ENCODE measurements around the gene SPAG6. TPM values are rescaled to one million over a fixed set of nuclear protein-coding genes. Genes with fewer than 3 reads are reported as not detected.
A peak's percentile ranks its signal among the peaks of the same experiment; 100 is the strongest.

The SPAG6 gene
- total and polyA plus RNA-seq, 2 of the 8 experiments (the other 6 are each of a cell fraction or from before 2014, with no cell fraction given), result 0.14 TPM; not detected in 1

DNA sequence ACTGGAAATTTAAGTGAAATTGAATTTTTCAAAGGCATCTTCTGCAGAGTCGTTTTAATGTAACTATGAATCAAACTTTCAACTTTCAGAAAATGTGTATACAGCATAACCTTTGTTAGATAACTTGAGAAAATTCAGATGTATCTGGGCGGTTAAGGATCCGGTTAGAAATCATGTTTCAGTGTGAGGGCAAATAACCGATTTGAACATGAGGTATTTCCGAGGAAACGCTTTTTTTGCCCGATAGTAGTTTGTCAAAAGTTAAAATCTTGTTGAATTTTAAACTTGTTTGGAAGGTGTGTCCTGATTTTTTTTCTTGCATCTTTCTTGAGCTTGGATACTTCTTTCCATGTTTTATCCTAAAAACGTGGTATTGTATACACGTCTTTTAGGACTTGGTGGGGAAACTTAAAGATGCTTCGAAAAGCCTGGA, 25.7 kb upstream of the SPAG6 start:
- Histone ChIP-seq H3K18ac (ENCODE audit: extremely low read depth, low read length) (no peak overlapping the region; the same call in 1 of the 2 replicates), H2AK5ac (ENCODE audit: low read depth, low read length) (no peak overlapping the region), H3K9me3 (ENCODE audit: insufficient read depth in 2 of 2, low read depth in 1 of 2, low read length in 1 of 2) (no peaks in the 10 kb centered on the region), H2AFZ (ENCODE audit: low read length) (no peak overlapping the region), H2BK5ac (ENCODE audit: low read depth, low read length) (no peak overlapping the region), H4K91ac (replicated peaks; ENCODE audit: insufficient read length, low read length) (no peak overlapping the region), H4K20me1 (replicated peaks in 1 of 2; ENCODE audit: control insufficient read depth in 1 of 2, insufficient read depth in 2 of 2, low read length in 2 of 2) (peaks cover 4 to 9% of the 10 kb centered on the region in 2 experiments), H2BK20ac (ENCODE audit: low read length) (no peak overlapping the region), H3K4me1 (replicated peaks in 1 of 4; ENCODE audit: control insufficient read depth in 3 of 4, insufficient read depth in 4 of 4, low read length in 3 of 4) (peaks cover 3 to 11% (median 4%) of the 10 kb centered on the region in 4 experiments; a peak in 5 of 7 replicates), H2BK12ac (ENCODE audit: low read depth, low read length) (no peak overlapping the region), H3K56ac (replicated peaks; ENCODE audit: insufficient read length, low read depth, low read length) (no peak overlapping the region), H3K79me1 (ENCODE audit: low read depth, low read length) (no peaks in the 10 kb centered on the region), H4K5ac (ENCODE audit: insufficient read length, low read depth, low read length) (no peak overlapping the region), H2BK15ac (ENCODE audit: low read length) (no peak overlapping the region), H3K4ac (replicated peaks; ENCODE audit: insufficient read length, low read depth, low read length) (no peak overlapping the region), H3K27ac (ENCODE audit: low read depth, low read length) (no peak overlapping the region), H3K79me2 (ENCODE audit: control insufficient read depth in 1 of 2, insufficient read depth in 2 of 2, low read length in 2 of 2) (no peaks in the 10 kb centered on the region), H3K27me3 (replicated peaks in 1 of 4; ENCODE audit: control insufficient read depth in 3 of 4, extremely low read depth in 1 of 4, insufficient read depth in 3 of 4, low read length in 3 of 4) (peaks cover 33 to 75% (median 53%) of the 10 kb centered on the region in 4 experiments), H3K36me3 (ENCODE audit: control insufficient read depth in 2 of 4, insufficient read depth in 4 of 4, low read length in 3 of 4) (no peaks in the 10 kb centered on the region), H3K23me2 (ENCODE audit: low read depth, low read length) (peaks cover 9% of the 10 kb centered on the region), H3K4me3 (ENCODE audit: extremely low read depth in 1 of 4, insufficient read depth in 2 of 4, low read depth in 3 of 4, low read length in 4 of 4) (peak overlapping the region in 1 of 4 experiments; percentile 53; a peak in 2 of 8 replicates), H4K8ac (ENCODE audit: extremely low read depth, insufficient read depth, low read length) (no peak overlapping the region), H3K23ac (ENCODE audit: insufficient read length) (no peak overlapping the region), H2BK120ac (replicated peaks; ENCODE audit: low read depth, low read length) (no peak overlapping the region), H3K9ac (replicated peaks in 1 of 4; ENCODE audit: extremely low read depth in 1 of 4, low read depth in 3 of 4, low read length in 3 of 4) (no peak overlapping the region), H3K14ac (ENCODE audit: insufficient read length) (no peak overlapping the region), H3K4me2 (ENCODE audit: insufficient read depth in 1 of 2, low read depth in 2 of 2, low read length in 2 of 2) (0 out of 4 replicates have a peak overlapping the region, but pooled peaks of 1 of the 2 experiments have one; percentile 34)
- no peak for TF ChIP-seq CHD1 (IDR thresholded peaks at IDR 0.05; ENCODE audit: low read depth, low read length)
- TF ChIP-seq SP4 (IDR thresholded peaks at IDR 0.05; ENCODE audit: low read length), result no peak
- TF ChIP-seq BRCA1 (IDR thresholded peaks at IDR 0.05; ENCODE audit: low read depth, low read length), result no peak
- TF ChIP-seq KDM1A (IDR thresholded peaks at IDR 0.05; ENCODE audit: borderline replicate concordance, low read length), result no peak
- TF ChIP-seq FOSL1 (IDR thresholded peaks at IDR 0.05; ENCODE audit: insufficient read depth, low read depth, low read length), result no peak
- peak; percentile 98 for TF ChIP-seq RNF2 (IDR thresholded peaks at IDR 0.05; ENCODE audit: borderline replicate concordance, low read depth, low read length, missing control alignments, poor library complexity, severe bottlenecking)
- peak; percentile 90 for TF ChIP-seq CBX8 (IDR thresholded peaks at IDR 0.05; ENCODE audit: borderline replicate concordance, low read depth, low read length)
- TF ChIP-seq NRF1 (IDR thresholded peaks at IDR 0.05; ENCODE audit: low read depth, low read length), result no peak
- FAIRE-seq, result no peak
- 13% methylated on average over 10 of the region's 10 CpGs; no CpG with 5 or more reads in 1 of the 2 experiments for WGBS, 2 experiments (ENCODE audit: extremely low coverage in 1 of 2, insufficient coverage in 1 of 2, insufficient read length in 1 of 2, insufficient replicate concordance in 2 of 2, low coverage in 1 of 2, low lambda C conversion rate in 2 of 2, missing lambda C conversion rate in 1 of 2)
- ChIA-PET CTCF (ENCODE audit: partially characterized antibody) (no interaction called here), POLR2A (ENCODE audit: partially characterized antibody) (interaction anchor here (0.6 kb wide), 1 partner anchor 860 kb away, joined by 3 read pairs; no protein-coding TSS in a partner anchor)
- no peak for DNase-seq (ENCODE audit: low read depth in 1 of 2, low spot score in 2 of 2)

Measured in H1 (cell line).